ENCODE measurements around the gene RPSA. TPM values are rescaled to one million over a fixed set of nuclear protein-coding genes. Genes with fewer than 3 reads are reported as not detected.
"Not testable (repeated sequence)": the region's sequence is repeated elsewhere in the genome, so short reads cannot be mapped to it uniquely, and the experiment has no call there.

RPSA gene
- total RNA-seq, 1 experiment from 2014 or later = 933 TPM

DNA sequence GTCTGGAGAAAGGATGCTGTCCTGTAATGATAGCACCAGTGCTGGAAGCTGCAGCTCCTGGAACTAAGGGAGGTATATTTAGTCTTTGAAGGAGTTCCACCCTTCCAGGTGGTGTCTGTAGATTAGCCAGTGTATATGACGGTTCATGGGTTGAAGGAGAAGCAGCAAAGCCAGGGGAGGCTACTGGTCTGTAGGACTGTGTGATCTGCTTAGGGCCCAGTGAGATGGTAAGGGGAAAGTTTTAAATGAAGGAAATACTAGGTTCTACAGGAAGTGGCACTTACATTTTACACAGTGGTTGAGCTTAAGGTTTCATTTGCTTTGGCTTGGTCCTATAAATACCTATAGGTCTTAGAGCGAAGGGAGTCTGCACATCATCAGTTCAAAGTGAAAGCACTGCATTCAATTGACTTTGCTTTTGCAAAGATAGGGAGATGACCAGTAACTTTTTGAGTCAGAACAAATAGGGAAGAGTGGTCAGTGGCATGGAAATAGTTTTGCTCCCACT, 17.7 kb upstream of the RPSA start:
- no peak for DNase-seq (ENCODE audit: low read depth)

DNA sequence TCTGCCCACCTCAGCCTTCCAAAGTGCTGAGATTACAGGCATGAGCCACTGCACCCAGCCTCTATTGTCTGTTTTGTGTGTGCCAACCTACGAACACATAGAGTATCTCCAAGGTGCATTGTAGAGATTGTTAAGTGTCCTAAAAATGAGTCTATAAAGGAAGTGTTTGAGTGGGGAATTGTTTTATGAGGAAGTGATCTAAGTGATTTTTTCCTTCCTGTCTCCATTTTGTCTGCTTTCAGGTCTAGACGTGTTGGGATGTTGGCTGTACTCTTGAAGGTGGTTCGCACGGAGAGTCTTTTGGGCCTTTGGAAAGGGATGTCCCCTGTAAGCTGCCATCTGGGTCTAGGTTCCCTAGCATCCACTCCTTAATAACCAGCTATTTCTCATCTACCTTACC, 16.3 kb upstream of the RPSA start:
- DNase-seq (ENCODE audit: low read depth) = no peak

DNA sequence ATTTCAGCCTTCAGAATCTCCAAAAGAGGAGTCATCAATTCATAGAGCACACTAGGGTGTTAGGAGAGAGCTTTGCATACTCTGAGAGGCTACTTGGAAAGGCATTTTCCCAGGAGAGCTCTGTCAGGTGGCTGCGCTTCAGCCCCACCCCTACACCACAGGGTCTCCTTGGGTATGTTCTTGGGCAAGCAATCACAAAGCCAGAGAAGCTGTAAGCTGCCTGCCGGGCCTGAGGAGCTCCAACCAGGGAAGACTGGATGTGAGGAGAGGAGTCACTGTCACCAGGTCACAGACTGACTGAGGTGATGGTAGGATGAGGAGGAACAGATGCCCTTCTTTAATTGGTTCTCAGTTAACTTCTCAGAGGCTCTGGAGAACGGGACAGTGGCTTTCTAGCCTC, 9.8 kb upstream of the RPSA start:
- no peak for DNase-seq (ENCODE audit: low read depth)

DNA sequence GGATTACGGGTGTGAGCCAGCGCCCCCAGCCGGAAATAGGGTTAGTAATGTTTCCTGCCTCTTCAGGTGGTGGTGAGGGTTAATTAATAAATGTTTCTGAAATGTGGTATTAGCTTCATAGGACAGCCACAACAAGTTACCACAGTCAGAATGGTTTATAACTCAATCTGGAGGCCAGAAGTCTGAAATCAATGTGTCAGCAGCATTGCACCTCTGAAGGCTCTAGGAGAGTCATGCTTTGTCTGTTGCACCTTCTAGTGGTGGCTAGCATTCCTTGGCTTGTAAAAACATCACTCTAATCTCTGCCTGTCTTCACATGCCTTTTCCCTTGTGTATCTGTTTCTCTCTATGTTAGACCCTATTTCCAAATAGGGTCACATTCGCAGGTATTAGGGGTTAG, 7.8 kb upstream of the RPSA start:
- DNase-seq (ENCODE audit: low read depth) = no peak

DNA sequence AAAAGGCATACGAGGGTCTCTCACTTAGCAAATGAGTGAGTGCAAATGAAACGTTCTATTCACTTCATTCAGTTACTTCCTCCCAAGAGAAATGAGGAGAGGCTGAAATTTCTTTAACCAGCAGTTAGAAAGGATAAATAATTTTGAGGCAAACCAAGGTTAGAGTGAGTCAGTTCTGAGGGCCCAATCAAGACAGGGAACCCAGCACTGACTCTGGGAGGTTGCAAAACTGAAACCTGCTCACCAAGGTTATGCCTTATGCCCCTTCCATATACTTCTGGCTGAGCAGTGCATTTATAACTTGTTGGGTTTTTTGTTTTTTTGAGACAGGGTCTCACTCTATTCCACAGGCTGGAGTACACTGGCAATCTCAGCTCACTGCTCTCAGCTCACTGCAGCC, 4.5 kb upstream of the RPSA start:
- DNase-seq (ENCODE audit: low read depth) = no peak

DNA sequence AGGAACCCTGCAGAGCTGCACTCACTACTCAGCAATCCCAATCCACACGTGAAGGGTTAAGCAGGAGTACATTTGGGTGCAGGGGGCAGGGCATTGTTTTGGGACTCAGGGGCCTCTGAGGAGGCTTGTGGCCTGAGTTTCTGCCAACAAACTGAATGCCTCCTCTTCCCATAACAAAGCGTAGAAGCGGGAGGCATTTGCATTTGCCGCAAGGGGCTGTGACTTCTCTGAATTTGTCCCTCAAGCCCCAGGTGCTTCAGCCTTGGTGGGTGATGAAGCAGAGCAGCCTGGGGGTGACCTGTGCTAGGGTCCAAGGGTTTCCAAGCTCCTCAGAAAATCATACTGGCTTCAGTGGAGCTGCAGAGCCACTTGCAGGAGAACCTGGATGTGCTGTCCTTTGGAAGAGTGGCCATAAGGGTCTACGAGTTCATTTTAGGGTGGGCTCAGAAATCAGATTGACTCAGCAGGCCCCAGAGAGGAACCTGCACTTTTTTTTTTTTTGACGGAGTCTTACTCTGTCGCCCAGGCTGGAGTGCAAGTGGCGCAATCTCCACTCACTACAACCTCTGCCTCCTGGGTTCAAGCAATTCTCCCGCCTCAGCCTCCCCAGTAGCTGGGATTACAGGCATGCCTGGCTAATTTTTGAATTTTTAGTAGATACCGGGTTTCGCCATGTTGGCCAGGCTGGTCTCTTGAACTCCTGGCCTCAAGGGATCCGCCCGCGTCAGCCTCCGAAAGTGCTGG, 1.4 kb upstream of the RPSA start:
- no peak for DNase-seq (ENCODE audit: low read depth)

DNA sequence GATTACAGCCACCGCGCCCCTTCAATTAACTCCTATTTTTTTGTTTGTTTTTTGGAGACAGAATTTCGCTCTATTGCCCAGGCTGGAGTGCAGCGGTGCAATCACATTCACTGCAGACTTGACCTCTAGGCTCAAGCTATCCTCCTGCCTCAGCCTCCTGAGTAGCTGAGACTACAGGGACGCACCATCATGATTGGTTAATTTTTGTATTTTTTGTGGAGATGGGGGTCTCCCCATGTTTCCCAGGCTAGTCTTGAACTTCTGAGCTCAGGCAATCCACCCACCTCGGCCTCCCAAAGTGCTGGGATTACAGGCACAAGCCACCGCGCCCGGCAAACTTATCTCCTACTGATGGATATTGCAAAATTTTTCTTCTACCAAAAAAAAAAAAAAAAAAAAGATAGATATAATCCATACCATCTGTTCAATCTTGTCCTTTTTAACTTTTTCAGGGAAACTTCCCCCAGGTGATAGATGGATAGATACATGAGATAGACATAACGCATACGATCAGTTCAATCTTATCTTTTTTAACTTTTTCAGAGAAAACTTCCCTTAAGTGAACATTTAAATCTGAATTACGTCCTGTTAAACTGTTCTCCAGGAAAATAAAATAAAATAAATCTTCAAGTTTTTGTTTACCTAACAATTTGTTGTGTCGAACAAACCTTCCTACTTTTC, 693 bp upstream of the RPSA start:
- no peak for DNase-seq (ENCODE audit: low read depth)

DNA sequence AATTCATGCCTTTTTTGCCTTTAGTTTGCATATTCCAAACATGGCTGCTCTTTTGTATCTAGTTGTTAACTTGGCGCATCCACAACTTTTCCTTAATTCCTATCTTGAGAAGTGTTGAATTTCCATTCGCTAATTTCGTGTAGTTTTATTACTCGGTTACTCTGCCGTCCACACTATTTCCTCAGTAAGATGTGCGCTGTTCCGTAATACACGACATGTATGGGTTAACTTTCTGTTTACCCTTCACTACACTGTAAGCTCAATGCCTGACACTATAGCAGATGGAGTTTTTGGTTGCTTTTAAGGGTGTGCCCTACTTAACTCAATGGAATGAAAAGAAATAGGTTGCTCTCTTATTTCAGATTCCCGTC, 724 bp downstream of the RPSA start:
- DNase-seq (ENCODE audit: low read depth) = no peak

DNA sequence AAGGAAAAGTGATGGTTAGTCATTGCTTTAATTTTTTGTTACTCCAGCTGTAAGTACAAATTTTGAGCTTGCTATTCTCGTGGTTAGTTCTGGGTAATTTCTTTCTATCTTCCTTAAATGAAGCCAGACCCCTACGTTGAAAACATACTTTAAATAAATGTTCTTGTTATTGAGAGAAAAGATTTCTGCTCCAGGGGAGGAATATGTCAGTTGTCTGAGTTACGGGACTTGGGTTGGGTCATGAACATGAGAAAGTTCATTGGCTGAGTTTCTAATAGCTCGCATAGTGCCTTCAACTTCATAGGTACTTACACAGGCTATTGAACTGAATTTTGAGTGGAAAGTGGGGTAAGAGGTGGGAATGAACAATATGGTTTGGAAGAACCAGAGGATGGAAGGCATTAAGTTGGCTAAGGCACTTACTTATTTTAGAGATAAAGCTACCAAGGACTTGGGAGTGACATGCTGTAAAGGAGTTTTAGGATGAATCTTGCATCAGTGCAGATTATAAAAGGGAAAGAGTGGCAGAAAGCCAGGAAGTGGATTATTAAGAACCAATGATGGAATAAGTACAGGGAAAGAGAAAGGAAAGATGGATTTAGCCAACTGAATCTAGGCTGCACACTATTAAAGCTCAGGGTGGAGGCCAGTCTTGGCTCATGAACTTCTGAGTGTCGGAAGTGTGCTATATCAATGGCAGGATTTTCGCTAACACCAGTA, 1.4 kb downstream of the RPSA start:
- no peak for DNase-seq (ENCODE audit: low read depth)

DNA sequence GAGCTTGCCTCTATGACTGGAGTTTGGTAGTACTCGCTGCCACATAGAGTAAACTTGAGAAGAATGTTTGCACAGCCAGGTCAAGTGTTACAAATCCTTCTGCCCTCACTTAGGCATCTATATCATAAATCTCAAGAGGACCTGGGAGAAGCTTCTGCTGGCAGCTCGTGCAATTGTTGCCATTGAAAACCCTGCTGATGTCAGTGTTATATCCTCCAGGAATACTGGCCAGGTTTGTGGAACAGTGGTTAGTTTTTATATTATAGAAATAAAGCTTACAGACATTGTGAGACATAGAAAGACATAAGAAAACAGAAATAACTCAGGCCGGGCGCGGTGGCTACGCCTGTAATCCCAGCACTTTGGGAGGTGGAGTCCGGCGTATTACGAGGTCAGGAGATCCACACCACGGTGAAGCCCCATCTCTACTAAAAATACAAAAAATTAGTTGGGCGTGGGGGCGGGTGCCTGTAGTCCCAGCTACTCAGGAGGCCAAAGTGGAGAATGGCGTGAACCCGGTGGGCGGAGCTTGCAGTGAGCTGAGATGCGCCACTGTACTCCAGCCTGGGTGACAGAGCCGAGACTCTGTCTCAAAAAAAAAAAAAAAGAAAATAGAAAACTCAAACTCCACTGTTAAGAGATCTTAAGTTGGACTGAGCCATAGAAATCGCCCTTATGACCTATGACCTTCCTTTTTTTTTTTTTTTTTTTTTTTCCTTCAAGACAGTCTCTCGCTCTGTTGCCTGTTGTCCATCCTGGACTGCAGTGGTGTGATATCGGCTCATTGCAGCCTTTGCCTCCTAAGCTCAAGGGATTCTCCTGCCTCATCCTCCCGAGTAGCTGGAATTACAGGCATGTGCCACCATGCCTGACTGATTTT, 2.2 kb downstream of the RPSA start:
- DNase-seq (ENCODE audit: low read depth) = no peak

DNA sequence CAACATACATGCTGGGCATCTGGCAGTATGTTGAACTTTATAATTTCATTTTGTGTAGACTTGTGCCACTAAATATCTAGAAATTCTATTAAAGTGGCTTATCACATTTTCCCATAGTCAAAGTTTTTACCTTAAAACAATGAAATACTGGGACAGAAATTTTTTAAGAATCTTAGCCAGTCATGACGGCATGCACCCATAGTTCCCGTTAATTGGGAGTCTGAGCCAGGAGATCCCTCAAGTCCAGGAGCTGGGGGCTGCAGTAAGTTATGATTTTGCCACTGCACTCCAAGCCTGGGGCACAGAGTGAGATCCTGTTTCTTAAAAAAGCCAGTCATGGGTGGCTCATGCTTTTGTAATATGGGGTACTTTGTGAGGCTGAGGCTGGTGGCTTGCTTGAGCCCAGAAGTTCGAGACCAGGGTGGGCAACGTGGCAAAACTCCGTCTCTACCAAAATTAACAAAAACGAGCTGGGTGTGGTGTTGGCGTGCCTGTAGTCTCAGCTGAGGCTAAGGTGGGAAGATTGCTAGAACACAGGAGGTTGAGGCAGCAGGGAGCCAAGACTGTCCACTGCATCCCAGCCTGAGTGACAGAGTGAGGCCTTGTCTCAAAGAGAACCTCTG, 3.1 kb downstream of the RPSA start:
- DNase-seq (ENCODE audit: low read depth) = no peak

DNA sequence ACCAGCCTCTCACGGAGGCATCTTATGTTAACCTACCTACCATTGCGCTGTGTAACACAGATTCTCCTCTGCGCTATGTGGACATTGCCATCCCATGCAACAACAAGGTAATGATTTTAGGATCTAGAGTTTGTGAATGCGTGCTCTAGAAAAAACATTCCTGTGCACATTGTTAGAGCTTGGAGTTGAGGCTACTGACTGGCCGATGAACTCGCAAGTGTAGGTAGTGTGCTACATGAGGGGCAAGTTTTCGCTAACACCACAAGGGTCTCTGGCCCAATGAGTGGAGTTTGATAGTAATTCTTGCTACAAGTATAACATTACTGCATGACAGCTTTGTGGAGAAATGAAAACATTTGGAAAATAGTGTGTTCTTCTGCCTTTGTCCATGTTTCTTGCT, 4.4 kb downstream of the RPSA start:
- no peak for DNase-seq (ENCODE audit: low read depth)

DNA sequence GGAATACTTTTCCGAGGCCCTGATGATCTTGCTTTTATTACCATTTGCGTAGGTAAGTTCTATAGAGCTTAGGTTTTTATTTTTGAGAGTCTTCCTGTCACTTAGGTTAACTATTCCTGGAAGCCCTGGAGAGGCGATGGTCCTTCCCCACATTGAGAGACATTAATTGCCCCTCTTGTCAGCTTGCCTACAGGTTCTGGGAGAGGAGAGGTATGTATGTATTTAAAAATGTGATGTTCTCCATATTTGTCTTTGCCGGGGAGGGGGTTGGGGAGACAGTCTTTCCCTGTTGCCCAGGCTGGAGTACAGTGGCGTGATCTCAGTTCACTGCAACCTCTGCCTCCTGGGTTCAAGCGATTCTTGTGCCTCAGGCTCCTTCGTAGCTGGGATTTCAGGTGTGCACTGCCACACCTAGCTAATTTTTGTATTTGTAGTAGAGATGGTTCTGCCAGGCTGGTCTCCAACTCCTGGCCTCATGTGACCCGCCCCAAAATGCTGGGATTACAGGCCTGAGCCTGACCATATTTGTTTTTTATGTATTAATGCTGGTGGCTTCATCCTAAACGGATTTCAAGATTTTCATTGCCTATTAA, 6.2 kb downstream of the RPSA start:
- DNase-seq (ENCODE audit: low read depth) = no peak

DNA sequence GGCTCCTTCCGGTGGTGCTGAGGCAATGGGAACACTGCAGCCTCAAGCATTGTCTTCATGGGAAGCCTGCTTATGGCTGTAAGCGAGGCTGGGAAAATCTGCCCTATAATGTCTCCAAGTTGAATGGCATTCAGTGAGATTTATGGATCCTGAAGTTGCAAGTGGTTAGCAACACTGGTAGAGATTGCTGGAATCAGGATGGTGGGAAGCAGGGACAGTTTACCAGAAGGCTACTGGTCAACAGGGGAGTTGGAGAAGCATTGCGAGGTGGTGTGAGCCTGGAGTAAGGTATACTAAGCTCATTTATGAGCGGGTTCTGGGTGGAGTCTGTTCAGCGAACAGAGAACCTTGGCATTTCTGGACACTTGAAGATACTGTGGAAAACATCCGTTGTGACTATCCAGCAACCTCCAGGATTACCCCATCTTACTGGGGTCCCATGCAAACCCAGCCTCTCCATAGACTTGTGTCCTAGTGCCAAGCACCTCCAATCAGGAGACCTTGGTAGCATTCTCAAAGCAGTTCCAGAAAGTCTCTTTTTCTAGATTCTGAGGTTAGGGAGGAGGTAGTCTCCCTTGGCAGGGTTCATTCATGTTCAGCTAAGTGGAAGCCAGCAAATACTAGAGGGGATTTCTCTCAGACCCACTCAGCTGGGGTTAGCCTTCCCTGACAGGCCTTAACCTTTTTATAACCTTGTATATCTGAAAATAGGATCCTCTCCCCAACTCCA, 7.3 kb downstream of the RPSA start:
- DNase-seq (ENCODE audit: low read depth) = no peak

DNA sequence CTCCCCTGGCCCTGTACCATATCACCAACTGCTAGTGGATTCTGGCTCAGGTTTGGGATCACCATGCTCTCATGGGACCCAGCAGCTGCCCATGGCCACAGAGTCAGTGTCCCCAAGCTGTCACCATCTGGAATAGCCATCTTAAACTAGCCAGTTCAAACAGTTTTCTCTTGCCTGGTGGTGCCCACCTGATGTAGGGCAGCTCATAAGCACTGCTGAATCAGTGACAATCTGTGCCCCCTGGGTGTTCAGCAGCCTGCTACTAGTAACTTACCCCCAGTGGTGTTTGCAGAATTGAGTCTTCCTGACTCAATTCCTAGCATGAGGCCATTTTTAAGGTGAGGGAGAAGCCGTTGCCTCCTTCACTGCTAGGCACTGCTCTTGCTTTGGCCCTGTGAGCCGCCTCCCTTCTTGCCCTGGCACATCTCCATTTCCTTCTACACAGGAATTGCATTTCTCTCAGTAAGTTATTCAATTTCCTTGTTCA, 7.9 kb downstream of the RPSA start:
- DNase-seq (ENCODE audit: low read depth) = no peak

DNA sequence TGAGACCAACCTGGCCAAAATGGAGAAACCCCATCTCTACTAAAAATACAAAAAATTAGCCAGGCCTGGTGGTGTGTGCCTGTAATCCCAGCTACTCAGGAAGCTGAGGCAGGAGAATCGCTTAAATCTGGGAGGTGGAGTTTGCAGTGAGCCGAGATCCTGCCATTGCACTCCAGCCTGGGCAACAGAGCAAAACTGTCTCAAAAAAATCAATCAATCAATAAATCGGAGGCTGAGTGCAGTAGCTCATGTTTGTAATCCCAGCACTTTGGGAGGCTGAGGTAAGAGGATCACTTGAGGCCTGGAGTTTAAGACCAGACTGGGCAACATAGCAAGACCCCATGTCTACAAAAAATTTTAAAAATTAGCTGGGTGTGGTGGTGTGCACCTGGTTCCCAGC, 8.8 kb downstream of the RPSA start:
- not testable (repeated sequence) for DNase-seq (ENCODE audit: low read depth)

DNA sequence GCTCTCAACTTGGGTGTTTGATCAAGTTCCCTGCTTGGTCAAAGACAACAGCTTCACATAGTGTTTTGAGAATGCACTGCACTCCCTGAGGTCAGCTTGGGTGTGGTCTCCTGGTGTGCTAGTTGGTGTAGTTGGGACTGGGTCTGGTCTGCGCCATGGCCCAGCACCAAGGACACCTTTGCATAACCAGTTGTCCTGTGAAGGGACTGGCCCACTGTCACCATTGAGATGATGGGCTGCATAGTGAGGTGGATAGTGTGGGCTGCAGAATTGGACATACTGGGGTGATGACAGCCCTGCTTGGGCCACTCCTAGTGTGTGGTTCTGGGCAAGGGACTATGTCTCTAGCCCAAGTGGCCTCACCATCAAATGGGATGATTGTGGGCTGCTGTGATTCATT, 9.5 kb downstream of the RPSA start:
- no peak for DNase-seq (ENCODE audit: low read depth)

DNA sequence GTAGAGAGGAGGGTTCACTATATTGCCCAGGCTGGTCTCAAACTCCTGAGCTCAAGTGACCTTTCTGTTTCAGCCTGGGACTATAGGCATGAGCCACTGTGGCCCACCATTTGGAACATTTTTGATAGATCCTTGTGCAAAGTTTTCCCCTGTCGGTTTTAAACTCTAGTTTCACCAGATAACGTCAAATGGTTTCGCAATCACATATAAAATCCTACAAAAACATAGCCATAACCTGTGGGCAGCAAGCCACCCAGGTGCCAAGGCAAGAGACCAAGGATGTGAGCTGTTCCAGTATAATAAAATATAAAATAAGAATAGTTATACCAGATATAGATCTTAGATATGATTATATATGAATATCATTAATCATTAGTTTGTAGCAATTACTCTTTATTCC, 10.5 kb downstream of the RPSA start:
- not testable (repeated sequence) for DNase-seq (ENCODE audit: low read depth)

DNA sequence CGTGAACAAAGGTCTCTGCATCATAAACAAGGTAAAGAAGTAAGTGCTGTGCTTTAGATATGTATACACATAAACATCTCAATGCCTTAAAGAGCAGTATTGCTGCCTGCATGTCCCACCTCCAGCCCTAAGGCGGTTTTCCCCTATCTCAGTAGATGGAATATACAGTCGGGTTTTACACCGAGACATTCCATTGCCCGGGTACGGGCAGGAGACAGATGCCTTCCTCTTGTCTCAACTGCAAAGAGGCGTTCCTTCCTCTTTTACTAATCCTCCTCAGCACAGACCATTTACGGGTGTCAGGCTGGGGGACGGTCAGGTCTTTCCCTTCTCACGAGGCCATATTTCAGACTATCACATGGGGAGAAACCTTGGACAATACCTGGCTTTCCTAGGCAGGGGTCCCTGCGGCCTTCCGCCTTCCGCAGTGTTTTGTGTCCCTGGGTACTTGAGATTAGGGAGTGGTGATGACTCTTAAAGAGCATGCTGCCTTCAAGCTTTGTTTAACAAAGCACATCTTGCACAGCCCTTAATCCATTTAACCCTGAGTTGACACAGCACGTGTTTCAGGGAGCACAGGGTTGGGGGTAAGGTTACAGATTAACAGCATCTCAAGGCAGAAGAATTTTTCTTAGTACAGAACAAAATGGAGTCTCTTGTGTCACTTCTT, 12.2 kb downstream of the RPSA start:
- not testable (repeated sequence) for DNase-seq (ENCODE audit: low read depth)
